PC-3 (cell line): ENCODE results near the gene ESF1. TPM values are rescaled to one million over a fixed set of nuclear protein-coding genes. Genes with fewer than 3 reads are reported as not detected.

Experiments
- ATAC-seq: fragments of 200-7000 bp; cut with Tn5 transposase; 2 replicates; pipeline ENCODE4 v1.9.1; 2020; ENCODE audit warnings: mild to moderate bottlenecking, moderate library complexity
- BruUV-seq: library from RNA; stranded (reverse); fragments of 400-500 nt; replicated peaks from 2 replicates; lab custom pipeline; 2021; lab: Mats Ljungman, UMichigan
- CTCF ChIA-PET: fragments of 300-600 bp; sonication (Branson Sonifier 250); formaldehyde crosslinking; loops from one replicate; lab custom pipeline; 2022; ENCODE audit warnings: antibody characterized with exemption; lab: Charles Lee
- POLR2A ChIA-PET: fragments of 300-600 bp; sonication (Branson Sonifier 250); formaldehyde crosslinking; loops from one replicate; lab custom pipeline; 2022; ENCODE audit warnings: antibody characterized with exemption; ENCODE audit not compliant: unreplicated experiment; lab: Charles Lee
- DNase-seq: peaks from one replicate; pipeline ENCODE4 v3.0.0-alpha.2; 2015
- H2AFZ ChIP-seq: fragments of 300-600 bp; sonication (generic); 2 replicates; pipeline ENCODE4 v1.6.0; 2016; ENCODE audit warnings: antibody characterized with exemption, low read length
- H3F3A ChIP-seq: fragments of 300-600 bp; sonication (generic); one replicate; pipeline ENCODE4 v1.6.0; 2017; ENCODE audit warnings: antibody characterized with exemption, low read length, control low read depth, mild to moderate bottlenecking; ENCODE audit not compliant: unreplicated experiment
- H3K27ac ChIP-seq: fragments of 300-600 bp; sonication (generic); 2 replicates; pipeline ENCODE4 v1.5.1; 2016; ENCODE audit warnings: mild to moderate bottlenecking, low read length
- H3K27me3 ChIP-seq: fragments of 300-600 bp; sonication (generic); 2 replicates; pipeline ENCODE4 v1.6.1; 2016; ENCODE audit warnings: low read length, mixed read lengths
- H3K36me3 ChIP-seq: fragments of 300-600 bp; sonication (generic); 2 replicates; pipeline ENCODE4 v1.6.1; 2016; ENCODE audit warnings: low read depth, mixed run types, low read length, mixed read lengths
- H3K4me1 ChIP-seq: fragments of 300-600 bp; sonication (generic); 2 replicates; pipeline ENCODE4 v1.5.1; 2016; ENCODE audit warnings: low read length; ENCODE audit not compliant: insufficient read depth
- H3K4me2 ChIP-seq: fragments of 300-600 bp; sonication (generic); 2 replicates; pipeline ENCODE4 v1.6.0; 2016; ENCODE audit warnings: low read length
- H3K4me3 ChIP-seq: fragments of 300-600 bp; sonication (generic); 2 replicates; pipeline ENCODE4 v1.5.1; 2016; ENCODE audit warnings: mild to moderate bottlenecking, low read length, mixed read lengths
- H3K79me2 ChIP-seq: fragments of 300-600 bp; sonication (generic); 2 replicates; pipeline ENCODE4 v1.6.1; 2017; ENCODE audit warnings: low read length, mixed read lengths
- H3K9ac ChIP-seq: fragments of 300-600 bp; sonication (generic); 2 replicates; pipeline ENCODE4 v1.6.0; 2016; ENCODE audit warnings: mild to moderate bottlenecking, low read length
- H3K9me2 ChIP-seq: fragments of 300-600 bp; sonication (generic); replicated peaks from 2 replicates; pipeline ENCODE4 v1.6.1; 2016; ENCODE audit warnings: mixed run types, low read length, mixed read lengths
- H3K9me3 ChIP-seq: fragments of 300-600 bp; sonication (generic); 2 replicates; pipeline ENCODE4 v1.6.1; 2016; ENCODE audit warnings: low read length, mixed read lengths
- H4K20me1 ChIP-seq: fragments of 300-600 bp; sonication (generic); 2 replicates; pipeline ENCODE4 v1.6.1; 2016; ENCODE audit warnings: low read length, mixed read lengths
- CTCF ChIP-seq: fragments of 300-600 bp; sonication (generic); conservative IDR thresholded peaks from 2 replicates; pipeline ENCODE4 v1.5.1; 2017; ENCODE audit warnings: antibody characterized with exemption, low read depth, mild to moderate bottlenecking, low read length
- EZH2 ChIP-seq: fragments of 300-600 bp; sonication (generic); IDR thresholded peaks from one replicate; pipeline ENCODE4 v1.6.1; 2017; ENCODE audit warnings: antibody characterized with exemption, mild to moderate bottlenecking, low read length; ENCODE audit not compliant: unreplicated experiment
- EZH2phosphoT487 ChIP-seq: fragments of 300-600 bp; sonication (generic); IDR thresholded peaks from 2 replicates; pipeline ENCODE4 v1.6.1; 2018; ENCODE audit warnings: mild to moderate bottlenecking, antibody characterized with exemption, low read length, borderline replicate concordance
- intact Hi-C: fragments of 100-400 bp; cut with micrococcal nuclease; formaldehyde crosslinking; loops from 2 replicates; pipeline ENCODE4 v1.9.0; 2023
- total RNA-seq: library from RNA; depleted of rRNA; stranded (reverse); fragments of >200 nt; gene quantifications from 2 replicates; pipeline ENCODE4 v1.2.3, GENCODE V29; 2014

The ESF1 gene
- total RNA-seq, 1 experiment from 2014 or later, result 13.7 TPM

DNA sequence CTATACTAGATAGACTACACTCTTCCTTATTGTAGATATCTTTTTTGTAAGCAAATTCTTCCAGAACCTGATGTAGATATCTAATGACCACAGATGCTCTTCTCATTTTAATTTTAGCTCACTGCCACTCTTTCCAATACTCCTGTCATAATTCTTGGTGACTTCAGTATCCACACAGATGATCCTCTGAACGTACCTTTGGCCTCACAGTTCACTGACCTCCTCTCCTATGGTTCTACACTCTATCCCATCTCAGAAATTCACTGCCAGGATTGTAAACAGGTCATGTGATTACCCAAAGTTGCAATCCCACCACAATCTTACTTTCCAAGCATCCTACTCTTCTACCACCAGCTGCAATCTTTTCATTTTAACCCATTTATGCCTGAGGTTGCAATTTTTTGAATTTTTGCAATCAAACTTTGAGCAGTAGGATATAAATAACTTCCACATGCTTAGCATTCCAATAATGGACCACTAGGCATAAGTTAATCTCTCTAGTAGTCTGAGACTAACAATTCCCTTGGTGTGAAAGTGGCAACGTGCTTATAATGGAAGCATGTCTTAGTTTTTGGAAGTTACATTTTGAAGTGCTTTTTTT is 31.2 kb downstream of the ESF1 start:
- peaks cover 39% of the 10 kb centered on the region for H3K36me3 ChIP-seq
- DNase-seq (no peak), ATAC-seq (no peak)
- ChIA-PET POLR2A (no interaction called here), CTCF (no interaction called here)
- H4K20me1 ChIP-seq, result no peaks in the 10 kb centered on the region
- H3K9me3 ChIP-seq, result no peaks in the 10 kb centered on the region
- H3K9ac ChIP-seq, result no peak overlapping the region
- H3K4me2 ChIP-seq, result no peak overlapping the region
- no peaks in the 10 kb centered on the region for H3K27me3 ChIP-seq
- no peak for TF ChIP-seq EZH2phosphoT487
- no peak for TF ChIP-seq EZH2
- TF ChIP-seq CTCF, result no peak
- BruUV-seq, result no TSS peak
- no peak overlapping the region for H3K4me3 ChIP-seq
- intact Hi-C loops, result no loop called here
- H3K9me2 ChIP-seq, result no peaks in the 10 kb centered on the region
- H2AFZ ChIP-seq, result no peak overlapping the region
- no peaks in the 10 kb centered on the region for H3K79me2 ChIP-seq
- no peaks in the 10 kb centered on the region for H3F3A ChIP-seq
- no peaks in the 10 kb centered on the region for H3K4me1 ChIP-seq
- H3K27ac ChIP-seq, result no peak overlapping the region

GRCh38 chr20:13749811-13750210 is 34.9 kb downstream of the ESF1 start:
- Histone ChIP-seq H3K79me2 (no peaks in the 10 kb centered on the region), H4K20me1 (0 out of 2 replicates have a peak, but pooled peaks cover 3% of the 10 kb centered on the region), H3K9ac (no peak overlapping the region), H3K36me3 (peaks cover 10% of the 10 kb centered on the region; the same call in 1 of the 2 replicates), H3K9me3 (no peaks in the 10 kb centered on the region), H3F3A (no peaks in the 10 kb centered on the region), H3K27ac (no peak overlapping the region), H2AFZ (no peak overlapping the region), H3K9me2 (no peaks in the 10 kb centered on the region), H3K4me2 (no peak overlapping the region), H3K27me3 (no peaks in the 10 kb centered on the region), H3K4me1 (no peaks in the 10 kb centered on the region), H3K4me3 (no peak overlapping the region)
- DNase-seq (no peak), ATAC-seq (no peak)
- intact Hi-C loops, result no loop called here
- no TSS peak for BruUV-seq
- TF ChIP-seq EZH2phosphoT487 (no peak), CTCF (no peak), EZH2 (no peak)
- POLR2A ChIA-PET, result no interaction called here
- CTCF ChIA-PET, result no interaction called here

- intact Hi-C loops, result no loop called here
- H3K4me3 ChIP-seq, result no peak overlapping the region
- peaks cover 9% of the 10 kb centered on the region; the same call in 1 of the 2 replicates for H4K20me1 ChIP-seq
- CTCF ChIA-PET, result no interaction called here
- POLR2A ChIA-PET, result interaction anchor here (0.7 kb wide), 1 partner anchor 347 kb away, joined by 4 read pairs; no protein-coding TSS in a partner anchor
- no peak for TF ChIP-seq CTCF
- no peak for TF ChIP-seq EZH2phosphoT487
- no peak for TF ChIP-seq EZH2
- no peak for DNase-seq
- H3F3A ChIP-seq, result no peaks in the 10 kb centered on the region
- peaks cover 4% of the 10 kb centered on the region; the same call in 1 of the 2 replicates for H3K4me1 ChIP-seq
- H3K27me3 ChIP-seq, result no peaks in the 10 kb centered on the region
- H3K9me2 ChIP-seq, result no peaks in the 10 kb centered on the region
- H3K36me3 ChIP-seq, result peaks cover 19% of the 10 kb centered on the region
- no peaks in the 10 kb centered on the region for H3K79me2 ChIP-seq
- no peak overlapping the region for H3K27ac ChIP-seq
- H3K4me2 ChIP-seq, result no peak overlapping the region
- no peaks in the 10 kb centered on the region for H3K9me3 ChIP-seq
- no TSS peak for BruUV-seq
- no peak overlapping the region for H2AFZ ChIP-seq
- no peak overlapping the region for H3K9ac ChIP-seq
- ATAC-seq, result no peak
Measured at GRCh38 chr20:13745784-13746183, 38.9 kb downstream of the ESF1 start.
